Endothelial cell of umbilical vein (primary cell): ENCODE results near the gene CSMD2. TPM values are rescaled to one million over a fixed set of nuclear protein-coding genes. Genes with fewer than 3 reads are reported as not detected.

ENCODE experiments used
- BruUV-seq: library from RNA; stranded (reverse); fragments of 400-500 nt; replicated peaks from 2 replicates; lab custom pipeline; 2021; lab: Mats Ljungman, UMichigan
- CTCF ChIA-PET: fragments of 300-600, 350-600 bp; sonication (Branson Sonifier 250); formaldehyde crosslinking; loops from one replicate; lab custom pipeline; 2021; ENCODE audit warnings: antibody characterized with exemption, inconsistent platforms; lab: Charles Lee
- POLR2A ChIA-PET: fragments of 300-600, 350-600 bp; sonication (Branson Sonifier 250); formaldehyde crosslinking; loops from one replicate; lab custom pipeline; 2021; ENCODE audit warnings: antibody characterized with exemption, inconsistent platforms; lab: Charles Lee
- DNase-seq: peaks from one replicate; pipeline ENCODE4 v3.0.0-alpha.2; 2011; ENCODE audit warnings: low read depth, low spot score
- FAIRE-seq: peaks from 2 replicates; lab custom pipeline; 2011; peaks lifted over from hg19 to GRCh38; lab: Jason Lieb, UNC
- H2AFZ ChIP-seq: 2 replicates; pipeline ENCODE4 v1.6.0; 2012; ENCODE audit warnings: low read depth, low read length, control low read depth, inconsistent platforms
- H3K27ac ChIP-seq: 2 replicates; pipeline ENCODE4 v1.5.1; 2011; ENCODE audit warnings: low read depth, mild to moderate bottlenecking, control low read depth, low read length, moderate library complexity; ENCODE audit not compliant: insufficient read depth
- H3K27me3 ChIP-seq, 2 experiments: 2 replicates each; pipeline versions ENCODE4 v1.6.0 to v1.6.1; 2011; ENCODE audit warnings: low read length in 2 of 2, mixed read lengths in 1 of 2; ENCODE audit not compliant: control insufficient read depth in 2 of 2, insufficient read depth in 2 of 2
- H3K36me3 ChIP-seq, 2 experiments: 2 replicates in 1 of 2; 3 replicates in 1 of 2; pipeline ENCODE4 v1.5.1; 2011; ENCODE audit warnings: low read length in 2 of 2, mild to moderate bottlenecking in 1 of 2, moderate library complexity in 1 of 2; ENCODE audit not compliant: control insufficient read depth in 2 of 2, insufficient read depth in 2 of 2; ENCODE audit errors: extremely low read depth in 1 of 2
- H3K4me1 ChIP-seq: 3 replicates; pipeline ENCODE4 v1.5.1; 2011; ENCODE audit warnings: mild to moderate bottlenecking, low read length; ENCODE audit not compliant: control insufficient read depth, insufficient read depth; ENCODE audit errors: extremely low read depth
- H3K4me2 ChIP-seq: 2 replicates; pipeline ENCODE4 v1.6.1; 2011; ENCODE audit warnings: low read length, control low read depth, mixed read lengths; ENCODE audit not compliant: insufficient read depth
- H3K4me3 ChIP-seq, 3 experiments: fragments of 200-600 bp in 1 of 3; sonication (generic), shearing (Covaris generic) in 1 of 3; replicated peaks in 1 of 3; 2 replicates each; pipeline ENCODE4 v1.5.1; 2011 to 2016; ENCODE audit warnings: control low read depth in 3 of 3, low read length in 3 of 3, mild to moderate bottlenecking in 2 of 3, inconsistent platforms in 1 of 3, low read depth in 1 of 3, moderate library complexity in 1 of 3; ENCODE audit not compliant: insufficient read depth in 1 of 3
- H3K79me2 ChIP-seq: 2 replicates; pipeline ENCODE4 v1.6.0; 2012; ENCODE audit warnings: low read length, inconsistent platforms; ENCODE audit not compliant: control insufficient read depth, insufficient read depth
- H3K9ac ChIP-seq: replicated peaks from 2 replicates; pipeline ENCODE3; 2011; ENCODE audit warnings: low read length, control low read depth; ENCODE audit not compliant: insufficient read depth; ENCODE audit errors: extremely low read depth
- H3K9me1 ChIP-seq: replicated peaks from 3 replicates; pipeline ENCODE4 v1.6.0; 2011; ENCODE audit warnings: mild to moderate bottlenecking, low read length; ENCODE audit not compliant: control insufficient read depth, insufficient read depth; ENCODE audit errors: extremely low read depth
- H3K9me3 ChIP-seq: replicated peaks from 2 replicates; pipeline ENCODE4 v1.5.1; 2012; ENCODE audit warnings: low read length, inconsistent platforms; ENCODE audit not compliant: control insufficient read depth, insufficient read depth
- H4K20me1 ChIP-seq: replicated peaks from 2 replicates; pipeline ENCODE3; 2011; ENCODE audit warnings: mild to moderate bottlenecking, low read length; ENCODE audit not compliant: control insufficient read depth, insufficient read depth; ENCODE audit errors: extremely low read depth
- JUN ChIP-seq: IDR thresholded peaks from 2 replicates; pipeline ENCODE4 v1.6.1; 2011; ENCODE audit warnings: borderline replicate concordance, low read depth; ENCODE audit not compliant: insufficient read length, insufficient read depth
- MAX ChIP-seq: IDR thresholded peaks from 2 replicates; pipeline ENCODE4 v1.6.1; 2011; ENCODE audit not compliant: insufficient read depth, insufficient read length
- POLR2A ChIP-seq: IDR thresholded peaks from 2 replicates; pipeline ENCODE4 v1.6.1; 2012; ENCODE audit warnings: low read depth, mild to moderate bottlenecking, control low read depth, low read length
- POLR2AphosphoS5 ChIP-seq: IDR thresholded peaks from 2 replicates; pipeline ENCODE4 v1.6.1; 2012; ENCODE audit warnings: low read depth, mild to moderate bottlenecking, control low read depth, low read length, moderate library complexity; ENCODE audit not compliant: insufficient read depth
- dilution Hi-C: fragments of 300-500 bp; cut with MboI; formaldehyde crosslinking; loops from one replicate; pipeline ENCODE4 v1.15.0; 2019; ENCODE audit warnings: low sequenced_read_pairs; ENCODE audit not compliant: extremely low pct_ligation_motif_present
- intact Hi-C: fragments of 100-400 bp; cut with micrococcal nuclease; formaldehyde crosslinking; loops from one replicate; pipeline ENCODE4 v1.10.0; 2022
- polyA plus RNA-seq, 4 experiments: library from polyadenylated mRNA; depleted of rRNA in 3 of 4; stranded (reverse) in 3 of 4; unstranded in 1 of 4; fragments of >200 nt; gene quantifications; 2 replicates each; pipeline versions ENCODE4 v1.2.1 to v1.2.3, GENCODE V29; 2011 to 2012; ENCODE audit warnings: missing spikeins in 1 of 4
- total RNA-seq: library from RNA; stranded (reverse); gene quantifications from 2 replicates; pipeline ENCODE4 v1.2.3, GENCODE V29; 2021

The CSMD2 gene
- total and polyA plus RNA-seq, 2 donors (not counting 3 experiments of a cell fraction or from before 2014, with no cell fraction given): under 0.01 TPM; not detected in 1

- FAIRE-seq (no peak), DNase-seq (no peak)
- H3K79me2 ChIP-seq: peaks cover 10% of the 10 kb centered on the region
- intact Hi-C loops: loop anchor here (2.0 kb wide), 1 partner anchor 139 kb away; no protein-coding TSS in a partner anchor
- CTCF ChIA-PET: interaction anchor here (1.0 kb wide), 1 partner anchor 139 kb away, joined by 3 read pairs; no protein-coding TSS in a partner anchor
- no peaks in the 10 kb centered on the region for H3K36me3 ChIP-seq
- no peaks in the 10 kb centered on the region for H3K9me3 ChIP-seq
- no peak overlapping the region for H3K27ac ChIP-seq
- dilution Hi-C loops: no loop called here
- H3K4me2 ChIP-seq: no peak overlapping the region
- no peaks in the 10 kb centered on the region for H3K27me3 ChIP-seq
- peaks cover 13% of the 10 kb centered on the region for H3K4me1 ChIP-seq
- TF ChIP-seq JUN: no peak
- H3K9me1 ChIP-seq: no peaks in the 10 kb centered on the region
- POLR2A ChIA-PET: no interaction called here
- H3K4me3 ChIP-seq: no peak overlapping the region
- H4K20me1 ChIP-seq: no peaks in the 10 kb centered on the region
- H3K9ac ChIP-seq: no peak overlapping the region
- H2AFZ ChIP-seq: no peak overlapping the region
- BruUV-seq: no TSS peak
Observed at GRCh38 chr1:33473900-33474299, 691.1 kb downstream of the CSMD2 start.

- intact Hi-C loops (loop anchor here (1.0 to 2.0 kb wide), 4 partner anchors 125 to 291 kb away; partner anchors contain the start of gene ZNF362), dilution Hi-C loops (no loop called here)
- Histone ChIP-seq H3K4me3 (peak within 1 kb of the TSS; percentile 70 to 73 (median 72)), H3K9me3 (no peaks in the 10 kb centered on the region), H2AFZ (peak within 1 kb of the TSS; percentile 98), H3K4me2 (peak within 1 kb of the TSS; percentile 91), H3K79me2 (peaks cover 9% of the 10 kb centered on the region), H4K20me1 (no peaks in the 10 kb centered on the region), H3K9ac (peak within 1 kb of the TSS; percentile 76), H3K4me1 (peaks cover 13% of the 10 kb centered on the region), H3K27ac (peak within 1 kb of the TSS; percentile 63), H3K27me3 (no peaks in the 10 kb centered on the region), H3K36me3 (no peaks in the 10 kb centered on the region), H3K9me1 (no peaks in the 10 kb centered on the region)
- TF ChIP-seq MAX: no peak
- peak; percentile 71 for TF ChIP-seq POLR2A
- TF ChIP-seq POLR2AphosphoS5: peak; percentile 66
- POLR2A ChIA-PET: no interaction called here
- CTCF ChIA-PET: interaction anchor here (0.6 to 5.1 kb wide), 10 partner anchors 9 to 345 kb away, joined by 3 to 97 read pairs (median 13); partner anchors contain the start of gene A3GALT2
- DNase-seq: peak; percentile 99
- BruUV-seq: no TSS peak
- peak; percentile 100 for FAIRE-seq
Observed at GRCh38 chr1:33472269-33472980, 692.6 kb downstream of the CSMD2 start, which contains the start of gene ZSCAN20. Gene ZSCAN20, plus strand, starts transcription at chr1:33472645. Its CDS starts 6,644 bp downstream, at chr1:33479289.
